Activated naive CD4-positive, alpha-beta T cell treated with anti-CD3 and anti-CD28 coated beads, Interleukin-2, amount 50 U/mL, for 72 hours (primary cell): ENCODE measurements around the gene MINK1. TPM values are rescaled to one million over a fixed set of nuclear protein-coding genes. Genes with fewer than 3 reads are reported as not detected.
"Not testable (repeated sequence)": the region's sequence is repeated elsewhere in the genome, so short reads cannot be mapped to it uniquely, and the experiment has no call there.

Source experiments
- ATAC-seq, 2 donors: fragments of 150-1000 bp; cut with Tn5 transposase; 2 replicates each; pipeline ENCODE4 v1.10.0; 2021; ENCODE audit warnings: mild to moderate bottlenecking in 2 of 2, moderate library complexity in 2 of 2
- DNase-seq, 2 donors: peaks; one replicate each; pipeline ENCODE4 v3.0.0; 2021 to 2022; ENCODE audit warnings: low spot score in 2 of 2
- H3K27ac Mint-ChIP-seq, 2 donors: one replicate each; pipeline ENCODE4 v1.8.0; 2022; ENCODE audit warnings: mild to moderate bottlenecking in 2 of 2, mixed read lengths in 2 of 2
- H3K36me3 Mint-ChIP-seq, 2 donors: one replicate each; pipeline ENCODE4 v1.8.0; 2022; ENCODE audit warnings: mixed read lengths in 2 of 2
- H3K9me3 Mint-ChIP-seq, 2 donors: one replicate each; pipeline ENCODE4 v1.8.0; 2022; ENCODE audit warnings: mixed read lengths in 2 of 2
- total RNA-seq, 2 donors: library from RNA; stranded (reverse); gene quantifications; one replicate each; pipeline ENCODE4 v1.2.3, GENCODE V29; 2022

The MINK1 gene
- total RNA-seq, 2 donors from 2014 or later, result 83.0 to 84.9 TPM

GRCh38 chr17:4806777-4807604 is 26.1 kb upstream of the MINK1 start, which contains the start of gene PLD2:
TSS of gene PLD2 (plus strand) at chr17:4807152. CDS start at chr17:4807773, 621 bp downstream.
- Mint-ChIP-seq H3K9me3 (no peaks in the 10 kb centered on the region), H3K27ac (peak within 1 kb of the TSS; percentile 28 to 81), H3K36me3 (no peaks in the 10 kb centered on the region)
- peak; percentile 99 for ATAC-seq
- DNase-seq, result peak; percentile 87 to 94

GRCh38 chr17:4807605-4808377 is 25.3 kb upstream of the MINK1 start:
- peak overlapping the region; percentile 28 to 81 for H3K27ac Mint-ChIP-seq
- H3K36me3 Mint-ChIP-seq, result no peaks in the 10 kb centered on the region

GRCh38 chr17:4808378-4808767 is 24.8 kb upstream of the MINK1 start:
- DNase-seq (no peak), ATAC-seq (no peak)
- Mint-ChIP-seq H3K9me3 (no peaks in the 10 kb centered on the region), H3K36me3 (no peaks in the 10 kb centered on the region), H3K27ac (peak overlapping the region; percentile 28 to 45)

More at GRCh38 chr17:4807605-4808377, 25.3 kb upstream of the MINK1 start:
- DNase-seq (no peak), ATAC-seq (no peak)
- H3K9me3 Mint-ChIP-seq, result no peaks in the 10 kb centered on the region

GRCh38 chr17:4810696-4811290 is 22.3 kb upstream of the MINK1 start:
- ATAC-seq (no peak), DNase-seq (no peak)
- Mint-ChIP-seq H3K27ac (no peak overlapping the region), H3K36me3 (no peaks in the 10 kb centered on the region), H3K9me3 (no peaks in the 10 kb centered on the region)

- ATAC-seq, result no peak
- Mint-ChIP-seq H3K9me3 (no peaks in the 10 kb centered on the region), H3K27ac (no peak overlapping the region), H3K36me3 (no peaks in the 10 kb centered on the region)
- DNase-seq, result no peak
Observed at GRCh38 chr17:4811471-4811870, 21.7 kb upstream of the MINK1 start.

- Mint-ChIP-seq H3K27ac (no peak overlapping the region), H3K9me3 (no peaks in the 10 kb centered on the region), H3K36me3 (no peaks in the 10 kb centered on the region)
- DNase-seq (no peak), ATAC-seq (no peak)
Observed at GRCh38 chr17:4812690-4813089, 20.4 kb upstream of the MINK1 start.

- H3K9me3 Mint-ChIP-seq, result no peaks in the 10 kb centered on the region
- peak overlapping the region in 1 of 2 donors; percentile 33 for H3K27ac Mint-ChIP-seq
- ATAC-seq (no peak), DNase-seq (no peak)
- H3K36me3 Mint-ChIP-seq, result no peaks in the 10 kb centered on the region
Observed at GRCh38 chr17:4815043-4815675, 18.0 kb upstream of the MINK1 start.

GRCh38 chr17:4816826-4817225 is 16.3 kb upstream of the MINK1 start:
- Mint-ChIP-seq H3K27ac (no peak overlapping the region), H3K9me3 (no peaks in the 10 kb centered on the region), H3K36me3 (no peaks in the 10 kb centered on the region)
- ATAC-seq (no peak), DNase-seq (no peak)

- Mint-ChIP-seq H3K9me3 (no peaks in the 10 kb centered on the region), H3K36me3 (no peaks in the 10 kb centered on the region), H3K27ac (no peak overlapping the region)
- ATAC-seq, result no peak
- DNase-seq, result no peak
Observed at GRCh38 chr17:4818276-4818675, 14.9 kb upstream of the MINK1 start.

GRCh38 chr17:4822835-4823234 is 10.3 kb upstream of the MINK1 start:
- no peak for ATAC-seq
- H3K27ac Mint-ChIP-seq, result no peak overlapping the region
- no peaks in the 10 kb centered on the region for H3K36me3 Mint-ChIP-seq
- no peaks in the 10 kb centered on the region for H3K9me3 Mint-ChIP-seq
- no peak for DNase-seq

GRCh38 chr17:4823373-4824089 is 9.6 kb upstream of the MINK1 start:
- ATAC-seq, result no peak
- H3K36me3 Mint-ChIP-seq, result no peaks in the 10 kb centered on the region

GRCh38 chr17:4827399-4827798 is 5.7 kb upstream of the MINK1 start:
- DNase-seq (no peak), ATAC-seq (no peak)
- no peaks in the 10 kb centered on the region for H3K9me3 Mint-ChIP-seq
- no peak overlapping the region for H3K27ac Mint-ChIP-seq
- H3K36me3 Mint-ChIP-seq, result no peaks in the 10 kb centered on the region

More at GRCh38 chr17:4823373-4824089, 9.6 kb upstream of the MINK1 start:
- DNase-seq, result no peak
- Mint-ChIP-seq H3K27ac (peak overlapping the region in 1 of 2 donors; percentile 23), H3K9me3 (no peaks in the 10 kb centered on the region)

- H3K27ac Mint-ChIP-seq, result peak overlapping the region; percentile 74 to 98
- DNase-seq, H3K9me3 Mint-ChIP-seq: not testable (repeated sequence)
- ATAC-seq, result peak; percentile 31 to 45
- H3K36me3 Mint-ChIP-seq, result peaks cover 0 to 11% of the 10 kb centered on the region in 2 donors
Observed at GRCh38 chr17:4832829-4833177, 337 bp upstream of the MINK1 start.

- ATAC-seq (no peak), DNase-seq (no peak)
- peaks cover 0 to 14% of the 10 kb centered on the region in 2 donors for H3K36me3 Mint-ChIP-seq
- H3K9me3 Mint-ChIP-seq, result no peaks in the 10 kb centered on the region
- H3K27ac Mint-ChIP-seq, result peak overlapping the region; percentile 74 to 83
Observed at GRCh38 chr17:4833941-4834680, 971 bp downstream of the MINK1 start.

- DNase-seq, result no peak
- no peak for ATAC-seq
- no peaks in the 10 kb centered on the region for H3K9me3 Mint-ChIP-seq
- peaks cover 0 to 20% of the 10 kb centered on the region in 2 donors for H3K36me3 Mint-ChIP-seq
- peak overlapping the region in 1 of 2 donors; percentile 24 for H3K27ac Mint-ChIP-seq
Observed at GRCh38 chr17:4834681-4835020, 1.5 kb downstream of the MINK1 start.

GRCh38 chr17:4836221-4836620 is 3.1 kb downstream of the MINK1 start:
- DNase-seq (no peak), ATAC-seq (no peak)
- H3K9me3 Mint-ChIP-seq, result no peaks in the 10 kb centered on the region
- no peak overlapping the region for H3K27ac Mint-ChIP-seq
- H3K36me3 Mint-ChIP-seq, result peaks cover 0 to 29% of the 10 kb centered on the region in 2 donors
